WI38 (cell line): Measurements from ENCODE around the gene ODAD4.

Experiments
- H3K4me3 ChIP-seq: 2 replicates; pipeline ENCODE4 v1.5.1; 2011; ENCODE audit warnings: low read depth, mild to moderate bottlenecking, control low read depth, low read length
- CTCF ChIP-seq: IDR thresholded peaks from 2 replicates; pipeline ENCODE4 v1.5.1; 2012; ENCODE audit warnings: low read depth, mild to moderate bottlenecking, control low read depth, low read length

The ODAD4 gene

GRCh38 chr17:41987642-41988041 is 57.2 kb downstream of the ODAD4 start:
- no peak for TF ChIP-seq CTCF
- no peak overlapping the region for H3K4me3 ChIP-seq

- TF ChIP-seq CTCF: no peak
These were observed 58.0 kb downstream of the ODAD4 start for GRCh38 chr17:41988418-41988817.

GRCh38 chr17:41989702-41990419 is 59.4 kb downstream of the ODAD4 start:
- H3K4me3 ChIP-seq: no peak overlapping the region
- no peak for TF ChIP-seq CTCF

More at GRCh38 chr17:41988418-41988817, 58.0 kb downstream of the ODAD4 start:
- H3K4me3 ChIP-seq: no peak overlapping the region

GRCh38 chr17:41992576-41992975 is 62.2 kb downstream of the ODAD4 start:
- no peak overlapping the region for H3K4me3 ChIP-seq
- no peak for TF ChIP-seq CTCF

- H3K4me3 ChIP-seq: no peak overlapping the region
- TF ChIP-seq CTCF: no peak
These were observed 66.4 kb downstream of the ODAD4 start for GRCh38 chr17:41996855-41997164.

- no peak for TF ChIP-seq CTCF
- no peak overlapping the region for H3K4me3 ChIP-seq
These were observed 68.1 kb downstream of the ODAD4 start for GRCh38 chr17:41998497-41998896.

- no peak overlapping the region for H3K4me3 ChIP-seq
- no peak for TF ChIP-seq CTCF
These were observed 70.2 kb downstream of the ODAD4 start for GRCh38 chr17:42000413-42001133.
